Activated T-helper 1 cell treated with anti-CD3 and anti-CD28 coated beads, Interleukin-12 subunit alpha, Interleukin-12 subunit beta, Interleukin-2, Interleukin-4 antibody, amounts not matched to agents 30 ng/mL and 10 ng/mL and 1 ng/mL, durations not matched to agents 14 hours and 24 hours and 36 hours (primary cell): ENCODE measurements around the gene TCF7L2. TPM values are rescaled to one million over a fixed set of nuclear protein-coding genes. Genes with fewer than 3 reads are reported as not detected.
A peak's percentile ranks its signal among the peaks of the same experiment; 100 is the strongest.

Source experiments
- DNase-seq: peaks from one replicate; pipeline ENCODE4 v3.0.0; 2021; ENCODE audit warnings: low spot score
- H3K27ac Mint-ChIP-seq: one replicate; pipeline ENCODE4 v1.8.0; 2021; ENCODE audit warnings: mild to moderate bottlenecking, mixed read lengths
- H3K27me3 Mint-ChIP-seq: one replicate; pipeline ENCODE4 v1.8.0; 2022; ENCODE audit warnings: mild to moderate bottlenecking, moderate library complexity, mixed read lengths; ENCODE audit not compliant: insufficient read depth
- H3K36me3 Mint-ChIP-seq: one replicate; pipeline ENCODE4 v1.8.0; 2021; ENCODE audit warnings: low read depth, mixed read lengths
- H3K4me1 Mint-ChIP-seq: one replicate; pipeline ENCODE4 v1.8.0; 2021; ENCODE audit warnings: low read depth, mixed read lengths
- H3K4me3 Mint-ChIP-seq: one replicate; pipeline ENCODE4 v1.8.0; 2021; ENCODE audit warnings: mild to moderate bottlenecking, moderate library complexity, mixed read lengths
- H3K9me3 Mint-ChIP-seq: one replicate; pipeline ENCODE4 v1.8.0; 2021; ENCODE audit warnings: mixed read lengths
- intact Hi-C: fragments of 100-400 bp; cut with micrococcal nuclease; formaldehyde crosslinking; loops from one replicate; pipeline ENCODE4 v1.15.1; 2024
- total RNA-seq: library from RNA; stranded (reverse); gene quantifications from 2 replicates; pipeline ENCODE4 v1.2.3, GENCODE V29; 2022

TCF7L2 gene
- total RNA-seq, 1 donor from 2014 or later = 0.36 TPM

DNA sequence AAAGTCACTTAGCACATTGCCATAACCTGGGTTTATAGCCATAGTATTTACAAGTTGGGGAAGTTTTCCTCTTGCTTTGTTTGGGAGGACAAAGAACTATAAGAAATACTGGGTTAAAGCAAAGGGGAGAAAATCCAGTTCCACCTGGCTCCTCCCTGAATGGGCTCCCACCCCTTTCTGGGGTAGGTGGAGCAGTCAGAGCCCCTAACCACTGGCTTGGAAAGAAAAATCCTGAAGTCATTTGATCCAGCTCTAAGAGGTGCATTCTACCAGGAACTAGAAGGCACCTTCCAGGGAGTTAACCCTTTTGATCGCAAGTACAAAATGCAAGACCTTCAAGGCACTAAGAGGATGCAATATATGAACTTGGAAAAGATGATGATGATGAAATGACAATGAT, 31.3 kb upstream of the TCF7L2 start:
- no peak for DNase-seq
- H3K36me3 Mint-ChIP-seq = no peaks in the 10 kb centered on the region
- peaks cover 4% of the 10 kb centered on the region for H3K27me3 Mint-ChIP-seq
- H3K4me1 Mint-ChIP-seq = no peaks in the 10 kb centered on the region
- no peak overlapping the region for H3K4me3 Mint-ChIP-seq
- H3K27ac Mint-ChIP-seq = no peak overlapping the region
- intact Hi-C loops = no loop called here
- H3K9me3 Mint-ChIP-seq = no peaks in the 10 kb centered on the region

DNA sequence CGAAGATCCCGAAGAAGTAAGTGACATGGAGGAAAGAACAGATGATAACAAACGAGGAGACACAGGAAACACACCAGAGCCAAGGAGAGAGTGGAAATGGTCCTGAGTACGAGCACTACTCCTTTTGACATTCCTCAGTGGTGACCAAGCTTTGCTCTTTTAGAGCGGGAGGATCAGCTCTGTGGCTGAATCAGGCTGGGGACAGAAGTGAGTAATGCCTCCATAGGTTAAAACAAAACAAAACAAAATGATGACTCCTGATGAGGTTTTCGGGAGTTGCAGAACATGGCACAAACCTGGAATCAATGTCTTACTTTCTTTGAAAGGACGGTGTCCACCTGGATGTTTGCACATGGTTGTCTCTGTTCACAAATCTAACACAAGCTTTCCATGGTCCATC, 30.3 kb upstream of the TCF7L2 start:
- Mint-ChIP-seq H3K4me1 (no peaks in the 10 kb centered on the region), H3K9me3 (no peaks in the 10 kb centered on the region), H3K27ac (no peak overlapping the region), H3K36me3 (no peaks in the 10 kb centered on the region), H3K4me3 (no peak overlapping the region), H3K27me3 (peaks cover 6% of the 10 kb centered on the region)
- no peak for DNase-seq
- intact Hi-C loops = no loop called here

DNA sequence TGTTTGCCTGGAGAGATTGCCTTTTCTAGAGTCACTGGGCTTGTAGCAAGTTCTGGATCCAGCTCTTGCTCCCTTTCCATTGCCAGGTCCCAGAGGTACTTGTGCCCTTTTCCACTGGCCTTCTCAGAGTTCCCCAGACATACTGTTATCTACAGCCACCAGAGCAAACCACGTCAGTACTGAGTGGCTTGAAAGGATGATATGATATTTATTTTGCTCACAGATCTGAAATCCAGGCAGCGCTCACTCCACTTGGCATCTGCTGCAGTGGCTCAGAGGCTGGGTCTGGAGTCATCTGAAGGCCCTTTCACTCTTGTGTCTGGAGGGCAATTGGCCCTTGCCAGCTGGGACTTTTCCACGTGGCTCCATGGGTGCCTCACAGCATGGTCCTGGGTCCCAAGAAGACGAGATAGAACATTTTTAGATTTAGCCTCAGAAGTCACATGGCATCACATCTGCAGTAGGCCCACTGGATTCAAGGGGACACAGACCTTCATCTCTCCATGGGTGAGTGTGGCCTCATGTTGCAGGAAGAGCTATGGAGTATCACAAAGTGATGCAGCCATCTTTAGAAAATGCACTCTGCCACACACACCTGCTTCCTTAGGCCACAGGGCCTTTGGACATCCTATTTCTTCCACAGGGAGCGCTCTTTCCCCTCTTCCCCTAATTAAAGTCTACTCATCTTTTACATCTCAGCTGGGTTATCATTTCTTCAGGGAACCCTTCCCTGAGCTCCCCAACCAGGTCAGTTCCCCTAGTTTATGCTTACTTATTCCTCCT, 22.9 kb upstream of the TCF7L2 start:
- no peak for DNase-seq
- H3K4me3 Mint-ChIP-seq = no peak overlapping the region
- H3K36me3 Mint-ChIP-seq = no peaks in the 10 kb centered on the region
- H3K27me3 Mint-ChIP-seq = peaks cover 3% of the 10 kb centered on the region
- intact Hi-C loops = no loop called here
- no peaks in the 10 kb centered on the region for H3K4me1 Mint-ChIP-seq
- H3K27ac Mint-ChIP-seq = no peak overlapping the region
- H3K9me3 Mint-ChIP-seq = peaks cover 3% of the 10 kb centered on the region

DNA sequence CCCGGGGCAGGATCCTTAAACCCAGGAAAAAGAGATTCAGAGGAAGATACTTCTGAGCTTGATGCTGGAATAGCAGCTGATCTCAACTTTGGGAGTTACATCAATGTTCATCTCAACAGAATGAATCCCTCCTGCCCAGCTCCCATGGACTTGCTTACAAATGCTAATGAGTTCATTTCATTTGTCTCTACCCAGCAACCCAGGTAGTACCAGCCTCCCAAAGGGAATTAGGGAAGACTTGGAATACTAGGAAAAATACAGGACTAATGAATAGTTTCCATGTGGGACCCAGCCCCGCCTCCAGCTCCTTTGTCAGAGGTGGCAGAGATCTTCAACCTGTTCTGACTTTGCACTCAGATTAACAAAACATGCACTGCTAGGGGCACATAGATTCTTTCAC, 22.1 kb upstream of the TCF7L2 start:
- Mint-ChIP-seq H3K27ac (no peak overlapping the region), H3K9me3 (peaks cover 3% of the 10 kb centered on the region)

DNA sequence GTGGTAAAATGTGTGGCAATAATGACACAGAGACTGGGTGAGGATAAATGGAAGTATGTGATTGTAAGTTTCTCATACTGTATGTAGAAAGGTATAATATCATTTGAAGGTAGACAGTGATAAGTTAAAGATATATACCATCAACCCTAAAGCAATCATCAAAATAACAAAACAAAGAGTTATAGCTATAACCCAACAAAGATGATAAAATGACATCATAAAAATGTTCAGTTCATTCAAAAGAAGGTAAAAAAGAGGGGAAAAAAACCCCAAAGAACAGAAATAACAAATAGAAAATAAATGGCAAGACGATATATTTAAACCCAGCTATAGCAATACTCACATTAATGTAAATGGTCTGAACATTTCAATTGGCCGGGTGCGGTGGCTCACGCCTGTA, 17.4 kb upstream of the TCF7L2 start:
- no peak overlapping the region for H3K4me3 Mint-ChIP-seq
- H3K36me3 Mint-ChIP-seq = no peaks in the 10 kb centered on the region
- DNase-seq = no peak
- H3K9me3 Mint-ChIP-seq = peaks cover 3% of the 10 kb centered on the region
- H3K27ac Mint-ChIP-seq = no peak overlapping the region
- peaks cover 2% of the 10 kb centered on the region for H3K27me3 Mint-ChIP-seq
- no peaks in the 10 kb centered on the region for H3K4me1 Mint-ChIP-seq
- intact Hi-C loops = no loop called here

More for the DNA sequence above, 22.1 kb upstream of the TCF7L2 start:
- Mint-ChIP-seq H3K36me3 (no peaks in the 10 kb centered on the region), H3K4me1 (no peaks in the 10 kb centered on the region), H3K27me3 (peaks cover 3% of the 10 kb centered on the region), H3K4me3 (no peak overlapping the region)
- no peak for DNase-seq
- intact Hi-C loops = no loop called here

DNA sequence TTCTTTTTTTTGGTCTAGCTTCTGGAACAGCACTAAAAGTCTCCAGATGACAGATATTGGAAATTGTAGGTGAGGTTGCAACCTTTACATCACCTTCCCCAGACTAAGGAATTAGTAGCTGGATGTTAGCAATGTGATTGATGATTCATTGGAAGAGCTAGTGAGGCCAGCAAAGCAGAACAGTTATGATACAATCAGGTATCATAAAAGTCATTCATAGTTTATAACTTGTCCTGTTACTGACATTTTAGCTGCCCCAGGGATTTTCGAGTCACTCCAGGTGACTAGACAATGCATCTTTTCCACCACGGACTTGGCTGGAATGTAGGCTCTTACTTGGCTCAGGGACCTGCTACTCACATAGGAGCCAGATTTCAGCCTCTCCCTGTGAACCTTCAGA, 15.9 kb upstream of the TCF7L2 start:
- Mint-ChIP-seq H3K27me3 (peaks cover 4% of the 10 kb centered on the region), H3K9me3 (peaks cover 2% of the 10 kb centered on the region), H3K27ac (no peak overlapping the region), H3K4me1 (no peaks in the 10 kb centered on the region), H3K36me3 (no peaks in the 10 kb centered on the region), H3K4me3 (no peak overlapping the region)
- no peak for DNase-seq
- intact Hi-C loops = no loop called here

DNA sequence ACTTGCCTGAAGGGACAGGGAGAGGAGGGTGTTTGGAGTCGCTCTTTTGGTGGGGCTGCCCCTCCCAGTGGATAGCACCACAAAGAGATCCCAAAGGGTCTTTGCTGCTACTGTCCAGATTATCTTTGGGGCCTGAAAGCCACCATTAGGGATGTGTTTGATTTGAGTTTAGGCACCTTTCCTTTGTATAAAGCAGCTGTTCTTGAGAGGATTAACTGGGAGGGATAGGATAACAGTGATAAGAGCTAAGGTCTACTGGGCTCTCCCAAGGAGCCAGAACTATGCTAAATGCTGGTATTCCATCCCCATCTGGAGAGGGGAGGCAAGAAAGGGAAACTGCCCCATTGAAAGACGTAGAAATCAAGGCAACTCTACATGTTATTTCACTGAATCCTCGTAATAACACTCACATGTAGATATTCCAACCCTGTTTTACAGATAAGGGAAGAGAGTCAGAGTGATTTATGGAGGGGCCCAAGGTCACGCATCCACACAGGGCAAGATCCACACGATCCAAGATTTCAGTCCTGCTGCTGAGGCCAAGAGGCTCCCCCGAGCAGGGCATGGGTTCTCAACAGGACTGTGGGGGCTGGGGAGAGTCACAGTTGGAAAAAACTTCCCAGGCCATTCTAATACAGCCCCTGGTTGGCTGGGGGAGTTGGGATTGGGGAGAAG, 11.1 kb upstream of the TCF7L2 start:
- Mint-ChIP-seq H3K27ac (no peak overlapping the region), H3K4me1 (no peaks in the 10 kb centered on the region), H3K27me3 (peaks cover 9% of the 10 kb centered on the region), H3K4me3 (no peak overlapping the region), H3K36me3 (no peaks in the 10 kb centered on the region), H3K9me3 (no peaks in the 10 kb centered on the region)
- no peak for DNase-seq
- intact Hi-C loops = no loop called here

DNA sequence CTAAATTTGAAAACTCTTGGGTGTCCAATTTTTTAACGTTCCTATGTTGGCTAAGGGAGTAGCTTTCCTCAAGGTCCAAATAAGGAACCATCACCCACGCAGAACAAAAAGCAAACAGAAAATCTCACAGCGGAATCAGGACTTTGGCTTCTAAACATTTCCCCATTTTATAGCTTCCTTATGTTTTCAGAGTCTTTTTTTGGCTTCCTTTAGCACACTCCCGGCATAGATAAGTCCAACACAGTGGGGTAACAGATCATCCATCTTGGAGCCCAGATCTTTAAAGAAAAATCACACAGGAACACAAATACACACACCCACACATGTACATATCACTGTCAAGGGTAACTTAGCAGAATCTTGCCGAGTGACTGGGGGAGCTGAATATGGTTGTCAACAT, 4.2 kb upstream of the TCF7L2 start:
- Mint-ChIP-seq H3K27me3 (peaks cover 50% of the 10 kb centered on the region), H3K9me3 (no peaks in the 10 kb centered on the region), H3K4me1 (peaks cover 20% of the 10 kb centered on the region), H3K4me3 (no peak overlapping the region), H3K36me3 (no peaks in the 10 kb centered on the region), H3K27ac (no peak overlapping the region)
- no peak for DNase-seq
- intact Hi-C loops = no loop called here

DNA sequence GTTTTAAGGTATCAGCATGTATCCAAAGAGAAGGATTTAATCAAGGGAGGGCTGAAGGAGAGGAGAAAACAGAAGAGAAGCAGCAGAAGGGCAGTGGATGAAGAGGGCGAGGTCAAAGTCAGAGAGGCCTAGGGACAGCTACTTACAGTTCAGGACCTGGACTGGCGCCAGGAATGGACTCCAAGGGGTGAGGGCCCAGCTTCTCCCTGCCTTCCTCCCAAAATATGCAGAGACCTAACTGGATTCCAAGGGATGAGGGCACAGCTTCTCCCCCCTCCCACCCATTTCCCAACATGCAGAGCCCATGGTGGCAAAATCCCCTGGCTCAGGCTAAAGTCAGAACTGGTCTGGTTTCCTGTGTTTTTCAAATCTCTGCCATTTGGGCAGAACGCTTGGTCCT, 3.4 kb upstream of the TCF7L2 start:
- intact Hi-C loops = no loop called here
- Mint-ChIP-seq H3K9me3 (no peaks in the 10 kb centered on the region), H3K36me3 (no peaks in the 10 kb centered on the region), H3K27ac (no peak overlapping the region), H3K4me1 (peaks cover 22% of the 10 kb centered on the region), H3K4me3 (no peak overlapping the region), H3K27me3 (peaks cover 49% of the 10 kb centered on the region)
- DNase-seq = no peak

DNA sequence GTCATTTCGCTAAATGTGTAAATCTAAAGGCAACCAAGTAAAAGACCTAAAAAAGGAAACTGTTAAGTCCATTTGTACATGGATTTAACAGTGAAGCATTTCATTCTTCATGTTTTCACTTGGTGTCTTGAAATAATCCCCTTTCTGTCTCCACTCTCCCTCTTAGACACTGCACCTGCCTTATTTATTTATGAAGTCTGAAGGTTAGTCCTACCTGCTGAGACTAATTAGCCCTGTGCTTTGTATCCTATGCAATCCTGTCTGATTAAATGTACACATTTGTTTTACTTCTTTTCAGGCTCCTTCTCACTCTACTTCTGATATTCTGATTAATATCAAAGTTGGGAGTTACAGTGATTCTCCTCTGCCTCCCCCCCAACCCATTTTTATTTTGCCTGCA, 1.9 kb upstream of the TCF7L2 start:
- Mint-ChIP-seq H3K27ac (no peak overlapping the region), H3K4me3 (no peak overlapping the region), H3K9me3 (no peaks in the 10 kb centered on the region), H3K4me1 (peaks cover 32% of the 10 kb centered on the region), H3K27me3 (peaks cover 59% of the 10 kb centered on the region), H3K36me3 (no peaks in the 10 kb centered on the region)
- DNase-seq = no peak
- intact Hi-C loops = no loop called here

DNA sequence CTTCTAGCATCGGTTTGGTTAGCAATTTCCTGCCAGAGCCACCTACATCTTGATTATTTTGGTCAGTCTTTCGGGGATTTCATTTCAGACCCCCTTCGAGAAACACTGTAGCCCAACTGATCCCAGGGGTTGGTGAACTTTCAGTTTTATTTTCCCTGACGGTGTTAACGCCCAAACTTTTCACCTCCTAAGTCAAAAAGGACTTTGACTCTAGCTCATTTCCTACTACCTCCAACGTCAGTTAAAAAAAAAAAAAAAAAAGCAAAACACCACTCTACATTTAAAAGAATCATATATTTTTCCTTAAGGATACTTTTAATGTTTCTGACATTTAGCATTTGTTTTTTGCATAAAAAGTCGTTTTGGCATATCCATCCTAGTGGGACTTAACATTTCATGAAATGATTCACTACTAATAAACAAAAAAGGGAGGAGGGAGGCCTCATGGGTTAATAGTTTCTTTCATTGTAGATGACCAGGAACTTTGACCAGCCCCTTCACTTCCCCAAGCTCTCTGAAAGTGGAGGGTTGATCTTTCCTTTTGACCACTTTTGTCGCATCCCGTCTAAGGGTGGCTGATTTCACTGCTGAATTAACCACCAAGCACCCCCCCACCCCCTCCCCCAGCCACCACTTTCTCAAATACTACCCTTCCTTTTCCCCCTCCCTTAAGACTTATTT, 764 bp upstream of the TCF7L2 start:
- no peaks in the 10 kb centered on the region for H3K9me3 Mint-ChIP-seq
- intact Hi-C loops = no loop called here
- DNase-seq = no peak
- peaks cover 69% of the 10 kb centered on the region for H3K27me3 Mint-ChIP-seq
- peaks cover 32% of the 10 kb centered on the region for H3K4me1 Mint-ChIP-seq
- H3K27ac Mint-ChIP-seq = no peak overlapping the region
- no peaks in the 10 kb centered on the region for H3K36me3 Mint-ChIP-seq
- H3K4me3 Mint-ChIP-seq = peak overlapping the region; percentile 87

DNA sequence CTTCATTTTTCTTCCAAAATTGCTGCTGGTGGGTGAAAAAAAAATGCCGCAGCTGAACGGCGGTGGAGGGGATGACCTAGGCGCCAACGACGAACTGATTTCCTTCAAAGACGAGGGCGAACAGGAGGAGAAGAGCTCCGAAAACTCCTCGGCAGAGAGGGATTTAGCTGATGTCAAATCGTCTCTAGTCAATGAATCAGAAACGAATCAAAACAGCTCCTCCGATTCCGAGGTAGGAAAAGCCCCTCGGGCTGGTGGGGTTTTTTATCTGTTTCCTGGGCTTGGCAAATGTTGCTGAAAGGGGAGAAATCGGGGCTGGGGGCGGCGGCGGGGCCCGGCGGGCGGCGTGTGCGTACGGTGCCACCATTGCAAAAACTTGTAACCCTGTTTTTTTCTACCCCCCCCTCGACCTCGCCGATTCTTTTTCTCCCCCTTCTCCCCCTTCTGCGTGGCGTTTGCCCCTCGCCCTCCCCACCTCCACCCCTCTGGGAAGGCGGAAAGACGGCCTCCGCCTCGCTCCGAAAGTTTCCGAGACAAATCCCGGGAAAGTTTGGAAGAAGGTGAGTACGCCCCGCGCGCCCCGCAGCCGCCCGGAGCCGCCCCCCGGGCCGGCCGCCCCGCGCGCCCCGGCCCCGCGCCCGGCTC, 789 bp downstream of the TCF7L2 start:
- Mint-ChIP-seq H3K27ac (peak overlapping the region; percentile 72), H3K27me3 (peaks cover 72% of the 10 kb centered on the region), H3K4me3 (peak overlapping the region; percentile 87), H3K4me1 (peaks cover 32% of the 10 kb centered on the region), H3K36me3 (no peaks in the 10 kb centered on the region), H3K9me3 (no peaks in the 10 kb centered on the region)
- intact Hi-C loops = loop anchor here (1.0 kb wide), 1 partner anchor 30 kb away; no protein-coding TSS in a partner anchor
- DNase-seq = no peak
